Suprapubic skin (tissue), 4 donors: Measurements from ENCODE around the gene DHX34. TPM values are rescaled to one million over a fixed set of nuclear protein-coding genes. Genes with fewer than 3 reads are reported as not detected.

Source experiments
- DNase-seq, 2 donors: peaks; one replicate each; pipeline ENCODE4 v3.0.0-alpha.2; 2019; ENCODE audit warnings: low spot score in 2 of 2
- H3K27ac ChIP-seq: fragments of 200-600 bp; sonication (generic); one replicate; pipeline ENCODE4 v1.5.1; 2019
- H3K27me3 ChIP-seq: fragments of 200-600 bp; sonication (generic); one replicate; pipeline ENCODE4 v1.5.1; 2019
- H3K36me3 ChIP-seq: fragments of 200-600 bp; sonication (generic); one replicate; pipeline ENCODE4 v1.5.1; 2019
- H3K4me1 ChIP-seq: fragments of 200-600 bp; sonication (generic); one replicate; pipeline ENCODE4 v1.5.1; 2019
- H3K4me3 ChIP-seq: fragments of 200-600 bp; sonication (generic); one replicate; pipeline ENCODE4 v1.5.1; 2019; ENCODE audit warnings: mild to moderate bottlenecking
- H3K9me3 ChIP-seq: fragments of 200-600 bp; sonication (generic); one replicate; pipeline ENCODE4 v1.5.1; 2019
- CTCF ChIP-seq, 2 donors: fragments of 200-600 bp in 1 of 2; fragments of 450-650 bp in 1 of 2; sonication (generic) in 1 of 2; IDR thresholded peaks; one replicate each; pipeline ENCODE4 v1.5.1; 2016 to 2019; ENCODE audit warnings: antibody characterized with exemption in 2 of 2, mild to moderate bottlenecking in 1 of 2, moderate library complexity in 1 of 2
- EP300 ChIP-seq: sonication (generic); formaldehyde crosslinking; IDR thresholded peaks from one replicate; pipeline ENCODE4 v1.6.1; 2017; ENCODE audit warnings: antibody characterized with exemption
- POLR2A ChIP-seq, 2 donors: fragments of 450-650 bp; IDR thresholded peaks; one replicate each; pipeline ENCODE4 v1.6.1; 2017; ENCODE audit warnings: antibody characterized with exemption in 2 of 2, mild to moderate bottlenecking in 2 of 2, moderate library complexity in 2 of 2
- POLR2AphosphoS5 ChIP-seq, 3 donors: sonication (generic); formaldehyde crosslinking; IDR thresholded peaks; one replicate each; pipeline ENCODE4 v1.6.1; 2017; ENCODE audit warnings: antibody characterized with exemption in 3 of 3
- WGBS: methylation state at CpG from one replicate; pipeline ENCODE4 v1.1.5; 2018; 5-methylcytosine and 5-hydroxymethylcytosine counted together
- total RNA-seq, 4 donors: library from RNA; depleted of rRNA; stranded (reverse); fragments of >200 nt; gene quantifications; one replicate each; pipeline ENCODE4 v1.1.0, GENCODE V29; 2016

DHX34 gene
- total RNA-seq, 4 donors from 2014 or later = 21.6 to 32.2 (median 25.3) TPM

GRCh38 chr19:47309038-47309437 lies 40.1 kb upstream of the DHX34 start:
- no peak for TF ChIP-seq EP300
- no peak for TF ChIP-seq POLR2AphosphoS5 (IDR thresholded peaks at IDR 0.05)
- TF ChIP-seq CTCF (IDR thresholded peaks at IDR 0.05) = no peak
- no peak for TF ChIP-seq POLR2A (IDR thresholded peaks at IDR 0.05)
- Histone ChIP-seq H3K4me1 (peaks cover 11% of the 10 kb centered on the region), H3K9me3 (no peaks in the 10 kb centered on the region), H3K27me3 (peaks cover 13% of the 10 kb centered on the region), H3K27ac (no peak overlapping the region), H3K4me3 (no peak overlapping the region), H3K36me3 (no peaks in the 10 kb centered on the region)
- 42% methylated on average over 8 of the region's 8 CpGs for WGBS
- no peak for DNase-seq

- TF ChIP-seq CTCF (IDR thresholded peaks at IDR 0.05) (no peak), POLR2A (IDR thresholded peaks at IDR 0.05) (no peak), EP300 (no peak), POLR2AphosphoS5 (IDR thresholded peaks at IDR 0.05) (no peak)
- H3K27me3 ChIP-seq = peaks cover 13% of the 10 kb centered on the region
- peak within 1 kb of the TSS; percentile 12 for H3K4me3 ChIP-seq
- 44% methylated on average over 12 of the region's 12 CpGs for WGBS
- H3K4me1 ChIP-seq = peaks cover 11% of the 10 kb centered on the region
- DNase-seq = no peak
- H3K27ac ChIP-seq = no peak within 1 kb of the TSS
- no peaks in the 10 kb centered on the region for H3K9me3 ChIP-seq
- no peaks in the 10 kb centered on the region for H3K36me3 ChIP-seq
Observed at GRCh38 chr19:47309608-47310007, 39.5 kb upstream of the DHX34 start, which contains the start of gene C5AR1. TSS of gene C5AR1 (plus strand) at chr19:47309861. CDS start at chr19:47309896, 35 bp downstream.

GRCh38 chr19:47310323-47310722 lies 38.8 kb upstream of the DHX34 start:
- WGBS = 74% methylated on average over 2 of the region's 2 CpGs
- H3K27ac ChIP-seq = no peak overlapping the region
- peak overlapping the region; percentile 12 for H3K4me3 ChIP-seq
- peaks cover 6% of the 10 kb centered on the region for H3K4me1 ChIP-seq
- H3K9me3 ChIP-seq = no peaks in the 10 kb centered on the region
- TF ChIP-seq EP300 = no peak
- TF ChIP-seq CTCF (IDR thresholded peaks at IDR 0.05) = no peak
- TF ChIP-seq POLR2AphosphoS5 (IDR thresholded peaks at IDR 0.05) = no peak
- no peak for TF ChIP-seq POLR2A (IDR thresholded peaks at IDR 0.05)
- H3K36me3 ChIP-seq = no peaks in the 10 kb centered on the region
- DNase-seq = no peak
- peaks cover 13% of the 10 kb centered on the region for H3K27me3 ChIP-seq

GRCh38 chr19:47310819-47311218 lies 38.3 kb upstream of the DHX34 start:
- DNase-seq = no peak
- Histone ChIP-seq H3K27me3 (peaks cover 13% of the 10 kb centered on the region), H3K9me3 (no peaks in the 10 kb centered on the region), H3K4me3 (peak overlapping the region; percentile 12), H3K4me1 (peaks cover 4% of the 10 kb centered on the region), H3K27ac (no peak overlapping the region), H3K36me3 (no peaks in the 10 kb centered on the region)
- TF ChIP-seq EP300 (no peak), CTCF (IDR thresholded peaks at IDR 0.05) (no peak), POLR2AphosphoS5 (IDR thresholded peaks at IDR 0.05) (no peak), POLR2A (IDR thresholded peaks at IDR 0.05) (no peak)
- WGBS = 13% methylated on average over 5 of the region's 5 CpGs

GRCh38 chr19:47312366-47313006 lies 36.6 kb upstream of the DHX34 start:
- Histone ChIP-seq H3K4me3 (no peak overlapping the region), H3K27ac (no peak overlapping the region), H3K36me3 (no peaks in the 10 kb centered on the region), H3K9me3 (no peaks in the 10 kb centered on the region), H3K27me3 (peaks cover 13% of the 10 kb centered on the region), H3K4me1 (peaks cover 4% of the 10 kb centered on the region)
- 90% methylated on average over 5 of the region's 5 CpGs for WGBS
- DNase-seq = no peak
- TF ChIP-seq CTCF (IDR thresholded peaks at IDR 0.05) = no peak
- no peak for TF ChIP-seq POLR2A (IDR thresholded peaks at IDR 0.05)
- TF ChIP-seq POLR2AphosphoS5 (IDR thresholded peaks at IDR 0.05) = no peak
- TF ChIP-seq EP300 = no peak
